BJ (cell line): ENCODE results near the gene RPS6KB1. TPM values are rescaled to one million over a fixed set of nuclear protein-coding genes. Genes with fewer than 3 reads are reported as not detected.
"Not testable (repeated sequence)": the region's sequence is repeated elsewhere in the genome, so short reads cannot be mapped to it uniquely, and the experiment has no call there.

Experiments
- CTCF ChIA-PET: fragments of 350-600 bp; formaldehyde crosslinking; extraction: SDS; loops from one replicate; lab custom pipeline; 2021; ENCODE audit warnings: antibody characterized with exemption, inconsistent platforms; lab: Yijun Ruan, JAX
- POLR2A ChIA-PET: fragments of 300-600 bp; sonication (Branson Sonifier 250); formaldehyde crosslinking; extraction: SDS; loops from one replicate; lab custom pipeline; 2021; ENCODE audit warnings: antibody characterized with exemption; lab: Charles Lee
- DNase-seq: peaks from one replicate; pipeline ENCODE4 v3.0.0-alpha.2; 2011; ENCODE audit warnings: low read depth
- H3K27me3 ChIP-seq: 2 replicates; pipeline ENCODE4 v1.6.0; 2011; ENCODE audit warnings: low read length; ENCODE audit not compliant: control insufficient read depth, insufficient read depth
- H3K36me3 ChIP-seq: 2 replicates; pipeline ENCODE4 v1.5.1; 2011; ENCODE audit warnings: low read length; ENCODE audit not compliant: control insufficient read depth, insufficient read depth
- H3K4me3 ChIP-seq: 2 replicates; pipeline ENCODE4 v1.5.1; 2011; ENCODE audit warnings: low read depth, mild to moderate bottlenecking, control low read depth, low read length
- polyA plus RNA-seq: library from polyadenylated mRNA; depleted of rRNA; stranded (reverse); fragments of >200 nt; gene quantifications from 2 replicates; pipeline ENCODE4 v1.2.3, GENCODE V29; 2011
- TF ChIP-seq, protein P1 (sequence below): IDR thresholded peaks from 2 replicates; pipeline ENCODE4 v1.5.1; 2011; ENCODE audit warnings: low read depth, mild to moderate bottlenecking, control low read depth, inconsistent platforms, low read length, moderate library complexity; ENCODE audit not compliant: insufficient read depth

The RPS6KB1 gene
- polyA plus RNA-seq, 1 experiment = 7.4 TPM

DNA sequence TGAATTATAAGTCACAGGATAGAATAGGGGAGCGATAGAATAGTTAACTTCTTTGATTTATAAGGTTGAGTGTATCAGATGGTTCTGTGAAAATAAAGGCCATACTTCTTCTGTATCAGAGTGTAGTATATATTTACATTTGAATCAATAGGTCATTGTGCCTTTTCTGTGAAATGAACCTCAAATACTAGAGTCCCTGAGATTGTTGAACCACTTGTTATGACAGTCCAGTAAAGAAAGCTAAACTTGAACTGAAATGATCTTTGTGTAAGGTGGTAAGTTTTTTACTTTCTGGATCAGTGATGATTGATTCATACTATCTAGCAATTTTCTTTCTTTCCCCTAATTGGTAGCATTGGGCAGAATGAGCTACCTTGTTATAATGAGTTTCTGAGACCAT, 40.4 kb downstream of the RPS6KB1 start:
- DNase-seq, H3K4me3 ChIP-seq, H3K27me3 ChIP-seq, H3K36me3 ChIP-seq, POLR2A ChIA-PET: not testable (repeated sequence)
- CTCF ChIA-PET = interaction anchor here (2.8 kb wide), 1 partner anchor 104 kb away, joined by 8 read pairs; no protein-coding TSS in a partner anchor

DNA sequence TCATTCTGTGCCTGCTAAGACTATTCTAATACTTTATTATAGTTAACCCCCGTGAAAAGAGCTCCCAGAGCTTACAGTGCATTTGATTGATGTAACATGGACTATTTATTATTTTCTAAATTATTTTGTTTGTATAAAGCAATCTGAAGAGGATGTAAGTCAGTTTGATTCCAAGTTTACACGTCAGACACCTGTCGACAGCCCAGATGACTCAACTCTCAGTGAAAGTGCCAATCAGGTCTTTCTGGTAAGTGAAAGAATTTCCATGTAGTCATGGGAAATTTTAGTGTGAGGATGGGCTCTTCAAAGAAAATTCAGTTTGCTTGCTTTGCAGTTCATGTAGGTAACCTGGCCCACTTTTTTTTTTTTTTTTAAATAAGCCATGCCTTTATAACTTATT, 47.8 kb downstream of the RPS6KB1 start:
- H3K4me3 ChIP-seq, DNase-seq, H3K27me3 ChIP-seq, H3K36me3 ChIP-seq, CTCF ChIA-PET: not testable (repeated sequence)
- POLR2A ChIA-PET = interaction anchor here (0.6 kb wide), 1 partner anchor 80 kb away, joined by 4 read pairs; no protein-coding TSS in a partner anchor

DNA sequence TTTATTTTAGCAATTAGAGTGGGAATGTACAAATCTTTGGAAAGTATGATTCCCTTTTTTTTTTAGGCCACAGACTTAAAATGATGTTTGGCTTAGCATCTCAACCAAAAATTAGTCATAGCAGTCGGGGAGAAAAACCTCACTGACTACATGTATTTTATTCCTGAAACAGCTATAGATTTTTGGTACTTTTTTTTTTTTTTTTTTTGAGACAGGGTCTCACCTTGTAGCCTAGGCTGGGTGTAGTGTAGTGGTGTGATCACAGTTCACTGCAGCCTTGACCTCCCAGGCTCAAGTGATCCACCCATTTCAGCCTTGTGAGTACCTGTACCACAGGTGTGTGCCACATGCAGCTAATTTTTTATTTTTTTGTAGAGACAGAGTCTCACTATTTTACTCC, 48.2 kb downstream of the RPS6KB1 start:
- Histone ChIP-seq H3K4me3 (no peak overlapping the region), H3K36me3 (peaks cover 5% of the 10 kb centered on the region), H3K27me3 (no peaks in the 10 kb centered on the region)
- DNase-seq = no peak
- ChIA-PET CTCF (no interaction called here), POLR2A (interaction anchor here (0.6 kb wide), 1 partner anchor 81 kb away, joined by 4 read pairs; no protein-coding TSS in a partner anchor)
- TF ChIP-seq, protein P1, sequence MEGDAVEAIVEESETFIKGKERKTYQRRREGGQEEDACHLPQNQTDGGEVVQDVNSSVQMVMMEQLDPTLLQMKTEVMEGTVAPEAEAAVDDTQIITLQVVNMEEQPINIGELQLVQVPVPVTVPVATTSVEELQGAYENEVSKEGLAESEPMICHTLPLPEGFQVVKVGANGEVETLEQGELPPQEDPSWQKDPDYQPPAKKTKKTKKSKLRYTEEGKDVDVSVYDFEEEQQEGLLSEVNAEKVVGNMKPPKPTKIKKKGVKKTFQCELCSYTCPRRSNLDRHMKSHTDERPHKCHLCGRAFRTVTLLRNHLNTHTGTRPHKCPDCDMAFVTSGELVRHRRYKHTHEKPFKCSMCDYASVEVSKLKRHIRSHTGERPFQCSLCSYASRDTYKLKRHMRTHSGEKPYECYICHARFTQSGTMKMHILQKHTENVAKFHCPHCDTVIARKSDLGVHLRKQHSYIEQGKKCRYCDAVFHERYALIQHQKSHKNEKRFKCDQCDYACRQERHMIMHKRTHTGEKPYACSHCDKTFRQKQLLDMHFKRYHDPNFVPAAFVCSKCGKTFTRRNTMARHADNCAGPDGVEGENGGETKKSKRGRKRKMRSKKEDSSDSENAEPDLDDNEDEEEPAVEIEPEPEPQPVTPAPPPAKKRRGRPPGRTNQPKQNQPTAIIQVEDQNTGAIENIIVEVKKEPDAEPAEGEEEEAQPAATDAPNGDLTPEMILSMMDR = no peak

DNA sequence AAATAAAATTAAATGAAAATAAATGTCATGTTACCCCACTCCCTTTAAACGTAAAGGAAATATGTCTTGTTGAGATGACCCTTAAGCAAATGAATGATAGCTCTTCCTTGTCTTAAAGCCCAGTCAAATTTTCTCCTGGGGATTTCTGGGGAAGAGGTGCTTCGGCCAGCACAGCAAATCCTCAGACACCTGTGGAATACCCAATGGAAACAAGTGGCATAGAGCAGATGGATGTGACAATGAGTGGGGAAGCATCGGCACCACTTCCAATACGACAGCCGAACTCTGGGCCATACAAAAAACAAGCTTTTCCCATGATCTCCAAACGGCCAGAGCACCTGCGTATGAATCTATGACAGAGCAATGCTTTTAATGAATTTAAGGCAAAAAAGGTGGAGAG, 53.5 kb downstream of the RPS6KB1 start:
- POLR2A ChIA-PET, H3K4me3 ChIP-seq, CTCF ChIA-PET, H3K27me3 ChIP-seq, DNase-seq, H3K36me3 ChIP-seq: not testable (repeated sequence)

DNA sequence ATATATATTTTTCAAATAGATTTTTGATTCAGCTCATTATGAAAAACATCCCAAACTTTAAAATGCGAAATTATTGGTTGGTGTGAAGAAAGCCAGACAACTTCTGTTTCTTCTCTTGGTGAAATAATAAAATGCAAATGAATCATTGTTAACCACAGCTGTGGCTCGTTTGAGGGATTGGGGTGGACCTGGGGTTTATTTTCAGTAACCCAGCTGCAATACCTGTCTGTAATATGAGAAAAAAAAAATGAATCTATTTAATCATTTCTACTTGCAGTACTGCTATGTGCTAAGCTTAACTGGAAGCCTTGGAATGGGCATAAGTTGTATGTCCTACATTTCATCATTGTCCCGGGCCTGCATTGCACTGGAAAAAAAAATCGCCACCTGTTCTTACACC, 54.4 kb downstream of the RPS6KB1 start:
- DNase-seq, H3K27me3 ChIP-seq, H3K36me3 ChIP-seq, POLR2A ChIA-PET, CTCF ChIA-PET, H3K4me3 ChIP-seq: not testable (repeated sequence)

- H3K27me3 ChIP-seq = no peaks in the 10 kb centered on the region
- TF ChIP-seq, protein P1 = no peak
- ChIA-PET CTCF (no interaction called here), POLR2A (no interaction called here)
- DNase-seq = no peak
- H3K4me3 ChIP-seq = no peak overlapping the region
- peaks cover 3% of the 10 kb centered on the region; the same call in 1 of the 2 replicates for H3K36me3 ChIP-seq
These were observed 57.1 kb downstream of the RPS6KB1 start for GRCh38 chr17:59950049-59950448.

- H3K4me3 ChIP-seq = no peak overlapping the region
- ChIA-PET CTCF (no interaction called here), POLR2A (no interaction called here)
- H3K27me3 ChIP-seq = no peaks in the 10 kb centered on the region
- DNase-seq = no peak
- H3K36me3 ChIP-seq = no peaks in the 10 kb centered on the region
- TF ChIP-seq, protein P1 = no peak
These were observed 61.9 kb downstream of the RPS6KB1 start for GRCh38 chr17:59954856-59955255.

- CTCF ChIA-PET, H3K27me3 ChIP-seq, DNase-seq, POLR2A ChIA-PET, H3K4me3 ChIP-seq, H3K36me3 ChIP-seq: not testable (repeated sequence)
These were observed 66.7 kb downstream of the RPS6KB1 start for GRCh38 chr17:59959574-59959973.
